ENCODE measurements around the gene PDCD5.
"Not testable (repeated sequence)": the region's sequence is repeated elsewhere in the genome, so short reads cannot be mapped to it uniquely, and the experiment has no call there.

PDCD5 gene, protein sequence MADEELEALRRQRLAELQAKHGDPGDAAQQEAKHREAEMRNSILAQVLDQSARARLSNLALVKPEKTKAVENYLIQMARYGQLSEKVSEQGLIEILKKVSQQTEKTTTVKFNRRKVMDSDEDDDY

DNA sequence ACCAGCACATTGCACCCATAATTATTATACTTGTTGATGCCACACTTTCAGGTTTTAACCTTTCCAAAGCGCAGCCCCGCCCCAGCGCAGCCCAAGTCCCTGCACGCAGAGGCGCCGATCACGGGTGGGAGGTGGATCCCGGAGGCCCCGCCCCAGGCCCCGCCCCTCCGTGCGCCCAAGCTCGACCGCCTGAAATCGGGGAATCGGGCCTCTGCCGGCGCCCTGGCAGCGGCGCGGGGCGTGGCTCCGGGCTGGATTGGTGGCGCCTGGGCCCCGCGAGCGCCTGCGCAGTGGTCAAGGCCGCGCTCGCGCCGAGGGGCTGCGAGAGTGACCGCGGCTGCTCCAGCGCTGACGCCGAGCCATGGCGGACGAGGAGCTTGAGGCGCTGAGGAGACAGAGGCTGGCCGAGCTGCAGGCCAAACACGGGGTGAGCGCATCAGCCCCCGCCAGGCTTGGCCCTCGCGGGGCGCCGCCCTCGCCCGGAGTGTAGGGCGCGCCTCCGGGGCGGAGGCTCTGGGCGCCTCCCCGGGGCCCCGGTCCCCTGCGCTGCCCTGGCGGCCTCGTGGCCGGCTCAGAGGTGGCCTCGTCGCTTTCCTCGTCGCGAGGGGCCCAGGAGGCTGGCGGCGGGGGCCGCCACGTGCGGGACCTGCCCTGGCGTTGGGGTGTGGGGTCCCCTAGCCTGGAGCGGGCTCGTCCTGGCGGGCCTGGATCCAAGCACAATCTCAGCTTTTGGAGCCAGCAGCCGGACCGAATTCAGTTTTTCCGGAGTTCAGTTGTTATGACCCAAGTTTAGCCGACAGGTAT lies at the start of gene PDCD5:
TSS of gene PDCD5 (plus strand) at position 290 of the 804 bp plus-strand sequence. CDS start at position 362, 72 bp downstream.
- peak; percentile 56 to 98 (median 92) for DNase-seq

DNA sequence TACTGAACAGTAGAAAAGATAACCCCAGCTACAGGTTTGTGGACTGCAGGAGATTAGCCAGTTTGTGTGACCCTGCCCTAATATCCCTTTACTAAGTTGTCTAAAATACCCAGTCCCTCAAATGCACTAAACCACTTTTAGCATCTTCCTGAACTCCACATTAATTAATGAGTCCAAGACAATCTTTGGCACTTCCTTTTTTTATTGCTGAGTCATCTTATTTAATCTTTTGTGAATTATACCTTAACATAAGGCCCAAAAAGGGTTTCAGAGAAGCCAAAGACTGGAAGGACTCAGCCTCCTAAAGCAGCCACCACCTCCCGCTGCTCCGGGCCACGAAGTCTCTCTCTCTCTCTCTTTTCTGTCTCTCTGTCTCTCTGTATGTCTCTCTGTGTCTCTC lies 48.8 kb upstream of the PDCD5 start:
- no peak for DNase-seq

DNA sequence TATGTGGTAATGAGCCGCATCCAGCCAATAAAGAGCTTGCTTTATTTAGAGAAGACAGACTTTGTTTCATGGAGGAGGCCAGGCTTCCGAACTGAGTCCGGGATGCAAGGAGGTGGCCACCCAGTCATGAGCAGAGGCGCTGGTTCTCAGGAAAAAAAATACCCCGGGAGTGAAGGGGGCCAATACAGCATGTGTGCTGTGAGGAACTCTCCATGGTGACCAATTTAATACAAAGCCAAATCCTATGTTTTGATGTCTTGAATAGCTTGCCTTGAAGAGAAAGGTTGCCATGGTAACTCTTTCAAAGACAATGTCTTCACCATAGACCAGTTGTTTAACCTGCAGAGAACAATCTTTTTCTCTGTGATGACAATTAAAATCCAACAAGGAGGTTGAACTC lies 43.4 kb upstream of the PDCD5 start:
- DNase-seq, result no peak

DNA sequence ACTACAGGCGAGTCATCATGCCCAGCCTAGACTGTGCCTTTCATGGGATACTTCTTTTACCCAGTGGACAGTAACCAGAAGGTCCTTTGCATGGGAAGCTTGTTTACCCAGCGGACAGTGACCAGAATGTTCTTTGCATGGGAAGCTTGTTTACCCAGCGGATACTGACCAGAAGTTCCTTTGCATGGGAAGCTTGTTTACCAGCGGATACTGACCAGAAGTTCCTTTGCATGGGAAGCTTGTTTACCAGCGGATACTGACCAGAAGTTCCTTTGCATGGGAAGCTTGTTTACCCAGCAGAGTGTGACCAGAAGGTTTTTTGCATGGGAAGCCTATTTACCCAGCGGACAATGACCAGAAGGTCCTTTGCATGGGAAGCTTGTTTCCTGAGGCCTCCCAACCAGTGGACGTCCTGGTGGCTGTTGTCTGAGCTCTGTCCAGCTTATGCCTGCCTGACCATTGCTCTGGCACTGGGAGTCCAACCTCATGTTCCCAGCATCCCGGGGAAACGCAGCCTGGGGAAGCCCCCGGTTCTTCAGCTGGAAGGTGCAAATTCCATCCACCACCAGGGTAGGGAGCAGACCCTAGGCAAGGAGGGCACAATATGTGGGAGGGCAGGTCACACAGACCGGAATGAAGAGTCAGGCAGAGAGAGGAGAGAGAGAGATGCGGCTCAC lies 41.6 kb upstream of the PDCD5 start:
- no peak for DNase-seq

DNA sequence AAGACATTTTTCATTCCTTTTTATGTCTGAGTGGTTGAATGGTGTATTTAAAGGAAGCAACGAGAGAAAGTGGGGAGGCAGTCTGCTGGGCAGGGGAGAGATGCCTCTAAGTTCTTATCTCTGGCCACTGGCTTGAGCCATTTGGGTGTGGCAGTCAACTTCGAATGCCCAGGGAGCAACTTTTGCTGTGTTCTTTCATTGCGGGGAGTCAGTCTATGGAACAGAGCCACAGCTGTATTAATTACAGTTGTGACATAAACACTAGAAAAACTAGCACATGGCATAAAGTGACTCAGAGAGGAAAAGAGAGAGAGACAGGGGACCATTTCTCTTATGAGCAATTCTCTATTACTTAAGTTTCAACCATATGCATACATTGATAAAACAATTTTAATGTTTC lies 40.4 kb upstream of the PDCD5 start:
- no peak for DNase-seq

DNA sequence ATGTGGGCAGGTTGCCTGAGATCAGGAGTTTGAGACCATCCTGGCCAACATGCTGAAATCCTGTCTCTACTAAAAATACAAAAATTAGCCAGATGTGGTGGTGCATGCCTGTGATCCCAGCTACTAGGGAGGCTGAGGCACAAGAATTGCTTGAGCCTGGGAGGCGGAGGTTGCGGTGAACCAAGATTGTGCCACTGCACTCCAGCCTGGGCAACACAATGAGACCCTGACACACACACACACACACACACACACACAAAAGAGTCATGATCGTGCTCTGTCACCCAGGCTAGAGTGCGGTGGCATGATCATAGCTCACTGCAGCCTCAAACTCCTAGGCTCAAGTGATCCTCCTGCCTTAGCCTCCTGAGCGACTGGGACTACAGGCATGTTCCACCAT lies 39.6 kb upstream of the PDCD5 start:
- not testable (repeated sequence) for DNase-seq

DNA sequence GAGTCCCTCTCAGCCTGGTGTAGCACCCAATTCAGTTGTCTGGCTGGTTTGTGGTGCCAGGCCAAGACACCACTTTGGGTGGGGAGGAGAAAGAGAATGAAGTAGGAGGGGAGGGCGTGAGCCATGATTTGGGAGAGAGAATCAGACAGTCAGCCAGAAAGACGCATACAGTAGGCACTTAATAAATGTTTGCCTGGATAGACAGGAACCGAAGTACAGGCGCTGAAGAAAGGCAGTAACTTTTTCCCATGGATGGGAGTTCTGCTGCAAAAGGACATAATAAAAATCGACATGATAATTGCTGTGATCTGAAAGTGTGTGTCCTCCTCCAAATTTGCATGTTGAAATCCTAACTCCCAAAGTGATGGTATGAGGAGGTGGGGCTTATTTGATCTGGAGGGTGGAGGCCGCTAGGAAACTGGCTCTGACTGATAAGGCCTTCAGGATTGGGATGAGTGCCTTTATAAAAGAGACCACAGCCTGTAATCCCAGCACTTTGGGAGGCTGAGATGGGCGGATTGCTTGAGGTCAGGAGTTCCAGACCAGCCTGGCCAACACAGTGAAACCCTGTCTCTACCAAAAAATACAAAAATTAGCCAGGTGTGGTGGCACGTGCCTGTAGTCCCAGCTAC lies 38.4 kb upstream of the PDCD5 start:
- no peak for DNase-seq

DNA sequence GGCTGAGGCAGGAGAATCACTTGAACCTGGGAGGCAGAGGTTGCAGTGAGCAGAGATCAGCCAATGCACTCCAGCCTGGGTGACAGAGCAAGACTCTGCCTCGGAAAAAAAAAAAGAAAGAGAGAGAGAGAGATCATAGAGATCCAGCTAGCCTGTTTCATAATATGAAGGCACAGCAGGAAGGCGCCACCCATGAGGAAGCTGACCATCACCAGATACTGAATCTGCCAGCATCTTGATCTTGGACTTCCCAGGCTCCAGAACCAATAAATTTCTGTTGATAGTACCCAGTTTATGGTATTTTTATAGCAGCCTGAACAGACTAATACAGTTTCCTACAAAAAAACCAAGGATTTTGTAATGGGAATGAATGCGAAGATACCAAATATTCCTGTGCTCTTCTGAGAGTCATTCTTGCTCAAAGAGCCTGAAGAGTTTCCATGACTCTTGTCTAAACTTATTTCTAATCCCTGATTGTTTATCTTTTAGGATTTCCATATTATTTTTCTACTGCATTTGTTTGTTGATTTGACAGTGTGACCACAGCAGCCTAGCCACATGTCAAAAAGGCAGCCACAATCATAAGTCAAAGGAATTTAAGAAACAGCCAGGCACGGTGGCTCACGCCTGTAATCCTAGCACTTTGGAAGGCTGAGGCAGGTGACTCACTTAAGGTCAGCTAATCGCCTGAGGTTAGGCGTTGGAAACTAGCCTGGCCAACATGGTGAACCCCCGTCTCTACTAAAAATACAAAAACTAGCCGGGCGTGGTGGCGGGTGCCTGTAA lies 37.7 kb upstream of the PDCD5 start:
- DNase-seq, result no peak

DNA sequence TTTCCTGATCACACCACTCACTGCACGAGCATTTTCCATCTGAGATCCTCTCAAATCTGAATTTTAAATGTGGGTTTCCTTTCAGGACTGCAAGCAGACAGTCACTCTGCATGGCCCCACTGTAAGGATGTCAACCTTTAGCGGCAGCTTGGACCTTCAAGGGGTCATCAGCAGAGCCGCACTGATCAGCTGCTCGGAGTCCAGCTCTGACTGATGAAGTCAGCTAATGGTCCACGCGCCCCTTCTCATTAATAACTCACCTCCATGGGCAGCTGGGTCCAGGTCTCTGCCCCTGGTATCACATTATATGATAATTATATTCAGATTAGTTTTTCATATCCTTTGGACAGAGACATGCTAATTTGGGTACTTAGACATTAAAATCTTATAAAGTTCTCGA lies 36.1 kb upstream of the PDCD5 start:
- no peak for DNase-seq

DNA sequence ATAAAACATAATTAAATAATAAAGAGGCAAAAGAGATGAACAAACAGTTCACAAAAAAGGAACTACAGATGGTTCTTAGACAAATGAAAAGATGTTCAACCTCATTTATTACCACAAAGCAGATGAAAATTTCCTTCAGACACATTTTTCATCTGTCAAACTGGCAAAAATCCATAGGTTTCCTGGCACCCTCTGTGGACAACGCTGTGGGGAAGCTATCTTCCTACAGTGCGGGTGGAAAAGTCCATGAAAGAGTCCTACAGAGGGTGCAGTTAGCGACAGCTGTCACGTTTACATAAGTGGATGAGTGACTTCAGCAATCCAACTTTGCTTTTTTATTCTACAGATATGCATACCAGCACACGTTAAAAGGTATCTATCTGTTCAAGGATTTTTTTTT lies 30.3 kb upstream of the PDCD5 start:
- DNase-seq, result no peak

DNA sequence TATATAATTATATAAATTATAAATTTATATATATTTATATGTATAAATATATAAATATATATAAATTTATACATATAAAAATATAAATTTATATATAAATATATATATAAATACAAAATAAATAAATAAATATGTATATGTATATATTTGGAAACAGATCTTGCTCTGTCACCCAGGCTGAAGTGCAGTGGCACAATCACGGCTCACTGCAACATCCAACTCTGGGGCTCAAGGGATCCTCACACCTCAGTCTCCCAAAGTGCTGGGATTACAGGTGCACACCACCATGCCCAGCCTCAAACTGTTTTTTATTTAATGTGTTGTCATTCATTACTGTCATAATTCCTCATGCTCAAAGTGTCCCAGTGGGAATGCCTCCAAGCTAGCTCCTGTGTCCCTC lies 25.2 kb upstream of the PDCD5 start:
- no peak for DNase-seq

DNA sequence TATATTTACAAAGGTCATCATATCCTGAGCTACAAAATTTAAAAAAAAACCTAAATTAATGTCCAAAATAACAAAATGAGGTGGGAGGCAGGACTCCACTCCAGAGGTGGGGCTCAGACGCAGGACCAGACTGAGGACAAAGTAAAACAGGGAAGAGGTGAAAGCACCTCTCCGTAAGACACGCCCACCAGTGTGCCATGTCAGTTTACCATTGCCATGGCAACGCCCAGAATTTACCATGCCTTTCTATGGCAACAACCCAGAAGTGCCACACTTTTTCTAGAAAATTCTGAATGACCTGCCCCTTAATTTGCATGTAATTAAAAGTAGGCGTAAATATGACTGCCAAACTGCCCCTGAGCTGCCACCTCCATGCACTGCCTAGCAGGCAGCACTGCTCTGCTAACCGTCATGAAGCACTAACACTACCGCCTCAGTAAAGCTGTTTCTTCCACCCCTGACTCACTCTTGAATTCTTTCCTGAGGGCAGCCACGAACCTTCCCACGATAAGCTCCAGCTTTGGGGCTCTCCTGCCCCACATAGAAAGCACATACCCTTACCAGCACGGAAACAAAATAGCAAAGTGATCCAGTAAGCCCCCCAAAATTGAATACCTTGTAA lies 22.3 kb upstream of the PDCD5 start:
- DNase-seq, result peak in 1 of 56 donors; percentile 19

DNA sequence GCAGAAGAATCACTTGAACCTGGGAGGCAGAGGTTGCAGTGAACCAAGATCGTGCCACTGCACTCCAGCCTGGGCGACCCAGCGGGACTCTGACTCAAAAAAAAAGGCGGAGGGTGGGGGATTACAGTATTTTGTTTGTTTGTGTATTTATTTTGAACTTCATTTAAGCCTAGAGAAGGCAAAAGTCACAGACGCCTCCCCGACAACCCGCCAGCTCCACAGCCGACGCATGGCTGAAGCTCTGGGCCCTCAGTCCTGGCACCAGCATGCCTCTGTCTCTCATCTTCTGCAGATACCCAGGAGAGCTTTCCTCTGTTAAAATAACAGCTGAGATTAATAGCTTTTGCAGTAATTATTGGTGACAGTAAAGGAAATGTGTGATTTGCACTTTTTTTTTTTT lies 17.2 kb upstream of the PDCD5 start:
- DNase-seq, result no peak

DNA sequence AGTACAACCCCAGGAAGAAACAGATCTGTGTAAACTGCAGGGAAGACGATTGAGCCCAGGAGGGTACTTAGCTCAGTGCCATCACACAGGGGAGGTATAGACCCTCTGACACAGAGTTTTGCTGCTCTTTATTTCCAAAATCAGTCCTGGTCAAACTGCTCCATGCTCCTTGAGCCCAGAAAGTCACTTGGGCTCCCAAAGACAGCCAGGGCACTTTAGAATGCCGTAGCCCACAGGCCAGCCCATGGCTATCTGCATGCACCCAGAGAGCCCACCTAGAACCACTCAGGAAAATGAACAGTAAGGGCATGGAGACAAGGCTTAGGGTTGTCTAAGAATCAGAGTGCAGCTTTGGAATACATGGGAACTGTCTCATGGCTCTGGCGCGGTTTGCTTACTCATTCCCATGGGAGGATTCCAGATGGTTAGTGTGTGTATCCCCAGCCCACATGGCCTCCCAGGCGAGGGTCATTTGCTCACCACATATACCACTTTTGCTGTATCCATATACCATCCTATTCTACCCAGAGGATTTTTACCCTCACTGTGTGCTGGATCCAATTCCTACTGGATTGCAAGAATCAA lies 14.7 kb upstream of the PDCD5 start:
- DNase-seq, result no peak

DNA sequence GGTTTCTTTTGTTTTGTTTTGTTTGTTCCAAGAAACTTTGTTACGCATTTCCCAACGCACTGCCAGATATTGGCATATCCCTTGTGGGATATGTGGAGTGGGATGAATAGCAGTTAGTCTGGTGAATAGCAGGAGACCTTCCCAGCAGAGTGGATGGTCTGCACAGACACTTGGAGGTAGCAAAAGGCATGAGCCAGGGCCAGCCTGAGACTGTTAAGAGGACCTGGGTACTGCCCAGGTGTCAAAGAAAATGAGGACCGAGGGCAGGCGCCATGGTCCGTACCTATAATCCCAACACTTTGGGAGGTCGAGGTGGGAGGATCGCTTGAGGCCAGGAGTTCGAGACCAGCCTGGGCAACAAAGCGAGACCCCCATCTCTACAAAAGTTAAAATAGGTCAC lies 13.5 kb upstream of the PDCD5 start:
- DNase-seq, result no peak

DNA sequence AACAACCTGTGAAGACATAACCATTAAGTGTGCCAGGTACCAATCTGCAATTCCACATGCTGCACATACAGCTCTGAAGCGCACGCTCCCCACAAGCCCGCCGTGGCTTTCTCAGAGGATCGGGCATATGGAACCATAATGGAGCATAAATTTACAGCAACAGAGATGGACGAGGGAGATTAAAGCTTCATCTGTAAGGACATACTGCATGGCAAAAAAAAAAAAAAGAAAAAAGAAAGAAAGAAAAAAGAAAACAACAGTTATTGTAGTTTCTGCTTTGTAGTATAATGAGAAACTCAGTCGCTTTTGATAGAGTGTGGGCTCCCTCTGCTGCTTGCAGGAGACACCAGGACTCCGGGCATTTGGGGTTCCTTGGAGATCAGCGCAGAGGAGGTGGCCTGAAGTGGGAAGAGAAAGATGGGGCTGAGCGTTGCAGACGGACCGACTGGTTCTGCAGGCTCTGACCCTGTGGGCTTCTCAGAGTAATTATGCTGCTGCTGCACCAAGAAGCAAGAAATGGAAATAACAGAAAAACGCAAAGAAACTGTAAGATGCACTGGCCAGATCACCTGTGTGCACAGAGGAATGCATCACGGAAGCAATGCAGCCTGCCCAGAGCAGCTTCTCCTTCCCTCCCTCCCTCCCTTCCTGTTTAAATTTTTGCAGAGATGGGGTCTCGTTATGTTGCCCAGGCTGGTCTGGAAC lies 10.8 kb upstream of the PDCD5 start:
- DNase-seq, result peak in 44 of 56 donors; percentile 2 to 81 (median 26)

DNA sequence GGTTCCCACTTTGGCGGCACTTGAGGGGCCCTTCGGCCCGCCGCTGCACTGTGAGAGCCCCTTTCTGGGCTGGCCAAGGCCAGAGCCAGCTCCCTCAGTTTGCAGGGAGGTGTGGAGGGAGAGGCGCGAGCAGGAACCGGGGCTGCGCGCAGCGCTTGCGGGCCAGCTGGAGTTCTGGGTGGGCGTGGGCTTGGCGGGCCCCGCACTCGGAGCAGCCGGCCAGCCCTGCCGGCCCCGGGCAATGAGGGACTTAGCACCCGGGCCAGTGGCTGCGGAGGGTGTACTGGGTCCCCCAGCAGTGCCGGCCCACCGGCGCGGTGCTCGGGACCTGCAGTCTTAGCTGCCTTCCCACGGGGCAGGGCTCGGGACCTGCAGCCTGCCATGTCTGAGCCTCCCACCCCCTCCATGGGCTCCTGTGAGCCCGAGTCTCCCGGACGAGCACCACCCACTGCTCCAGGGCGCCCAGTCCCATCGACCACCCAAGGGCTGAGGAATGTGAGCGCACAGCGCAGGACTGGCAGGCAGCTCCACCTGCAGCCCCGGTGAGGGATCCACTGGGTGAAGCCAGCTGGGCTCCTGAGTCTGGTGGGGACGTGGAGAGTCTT lies 9.4 kb upstream of the PDCD5 start:
- not testable (repeated sequence) for DNase-seq

DNA sequence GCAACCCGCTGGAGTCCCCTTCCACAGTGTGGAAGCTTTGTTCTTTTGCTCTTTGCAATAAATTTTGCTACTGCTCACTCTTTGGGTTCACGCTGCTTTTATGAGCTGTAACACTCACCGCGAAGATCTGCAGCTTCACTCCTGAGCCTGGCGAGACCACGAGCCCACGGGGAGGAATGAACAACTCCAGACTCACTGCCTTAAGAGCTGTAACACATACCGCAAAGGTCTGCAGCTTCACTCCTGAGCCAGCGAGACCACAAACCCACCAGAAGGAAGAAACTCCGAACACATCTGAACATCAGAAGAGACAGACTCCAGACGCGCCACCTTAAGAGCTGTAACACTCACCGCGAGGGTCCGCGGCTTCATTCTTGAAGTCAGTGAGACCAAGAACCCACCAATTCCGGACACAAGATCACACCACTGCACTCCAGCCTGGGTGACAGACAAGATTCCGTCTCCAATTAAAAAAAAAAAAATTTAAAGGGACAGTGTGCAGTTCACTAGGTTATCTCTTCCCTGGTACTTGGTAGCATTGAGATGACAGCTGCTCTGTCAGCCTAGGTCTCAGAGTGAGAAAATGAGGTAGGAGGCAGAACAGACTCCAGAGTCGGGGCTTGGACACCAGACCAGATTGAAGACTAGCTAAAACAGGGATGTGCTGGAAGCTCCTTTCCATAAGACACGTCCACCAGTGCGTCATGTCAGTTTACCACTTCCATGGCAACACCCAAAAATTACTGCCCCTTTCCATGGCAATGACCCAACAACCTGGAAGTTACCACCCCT lies 8.1 kb upstream of the PDCD5 start:
- not testable (repeated sequence) for DNase-seq

DNA sequence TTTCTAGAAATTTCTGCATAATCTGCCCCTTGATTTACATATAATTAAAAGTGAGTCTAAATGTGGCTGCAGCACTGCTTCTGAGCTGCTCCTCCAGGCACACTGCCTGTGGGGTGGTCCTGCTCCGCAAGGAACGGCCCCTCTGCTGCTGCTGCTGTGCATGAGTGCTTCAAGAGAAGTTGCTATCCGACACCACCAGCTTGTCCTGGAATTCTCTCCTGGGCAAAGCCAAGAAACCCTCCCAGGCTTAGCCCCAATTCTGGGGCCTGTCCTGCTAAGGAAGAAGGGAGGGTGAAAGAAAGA lies 7.5 kb upstream of the PDCD5 start:
- no peak for DNase-seq
